Right ventricle myocardium superior (tissue), 1 donor: Measurements from ENCODE around the gene C16orf86. TPM values are rescaled to one million over a fixed set of nuclear protein-coding genes. Genes with fewer than 3 reads are reported as not detected.

ENCODE experiments used
- ATAC-seq: fragments of 200-7000 bp; cut with Tn5 transposase; one replicate; pipeline ENCODE4 v1.9.1; 2020; ENCODE audit warnings: mild to moderate bottlenecking; ENCODE audit not compliant: poor library complexity
- DNase-seq: peaks from one replicate; pipeline ENCODE4 v3.0.0-alpha.2; 2020
- intact Hi-C: fragments of 100-400 bp; cut with DNase I; formaldehyde crosslinking; loops from one replicate; pipeline ENCODE4 v1.11.2; 2022
- long read RNA-seq: library from polyadenylated mRNA; unstranded; transcript quantifications from one replicate; pipeline ENCODE4 v2.0.0, GENCODE V29; 2021
- total RNA-seq: library from RNA; stranded (reverse); fragmentation: NEBNext Ultra II Directional; extraction: Animal tissue kit (Norgen Biotek cat#: 25700); gene quantifications from one replicate; pipeline ENCODE4 v1.2.1, GENCODE V29; 2021
- donor health status: DM: no; HTN: yes; CAD: no; lungs with severe emphysema.

Gene C16orf86, protein sequence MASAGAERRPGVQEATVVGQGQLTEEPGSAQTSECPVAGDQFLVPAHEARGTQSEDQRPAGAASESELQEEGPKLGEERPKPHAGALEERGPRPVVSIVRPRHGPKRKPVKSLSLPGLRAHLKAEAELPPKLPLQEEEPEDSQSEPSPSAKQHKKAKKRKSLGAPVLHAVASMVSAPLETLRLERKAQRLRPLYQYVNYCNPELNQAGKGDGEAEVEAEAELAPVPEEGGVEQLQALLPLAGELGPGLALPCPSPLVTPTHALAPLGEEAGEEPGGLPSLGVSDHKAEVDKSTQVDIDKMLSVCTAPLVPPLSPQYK
- total RNA-seq: 4.3 TPM
- long read RNA-seq, partial matches to known transcripts: 6 of 13 reads
- long read RNA-seq, other reads (novel, unspliced or antisense): 3 of 13 reads

DNA sequence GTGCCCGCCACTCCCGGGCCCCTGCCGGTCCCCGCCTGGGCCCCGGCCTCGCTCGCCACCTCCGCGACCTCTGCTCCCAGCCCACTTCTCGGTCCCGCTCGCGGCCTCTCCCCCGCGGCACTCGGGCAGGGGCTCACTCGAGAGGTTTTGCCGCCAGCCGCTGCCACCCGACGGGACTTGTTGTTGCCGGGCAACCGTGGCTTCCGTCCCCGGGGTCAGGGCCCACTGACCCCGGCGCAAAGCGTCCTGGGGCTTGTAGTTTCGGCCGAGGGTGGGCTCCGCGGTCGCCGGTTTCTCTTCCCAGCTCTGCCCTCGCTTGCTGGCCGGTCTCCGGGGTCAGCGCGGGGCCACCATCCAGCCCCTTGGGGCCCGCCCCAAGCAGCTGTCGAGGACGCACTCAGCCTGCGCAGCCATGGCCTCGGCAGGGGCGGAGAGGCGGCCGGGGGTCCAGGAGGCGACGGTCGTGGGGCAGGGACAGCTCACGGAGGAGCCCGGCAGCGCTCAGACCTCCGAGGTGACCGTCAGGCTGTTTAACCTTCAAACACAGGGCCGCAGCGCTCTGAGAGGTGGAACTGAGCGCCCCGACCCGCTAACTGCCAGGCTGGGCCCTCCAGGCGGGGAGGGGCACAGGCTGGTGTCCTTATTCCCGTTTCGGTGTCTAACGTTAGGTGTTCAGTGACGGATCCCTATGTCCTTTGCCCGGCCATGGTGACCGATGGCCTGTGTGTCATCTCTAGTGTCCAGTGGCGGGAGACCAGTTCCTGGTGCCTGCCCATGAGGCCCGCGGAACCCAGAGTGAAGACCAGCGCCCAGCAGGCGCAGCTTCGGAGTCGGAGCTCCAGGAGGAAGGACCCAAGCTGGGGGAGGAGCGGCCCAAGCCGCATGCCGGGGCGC is at the start of gene C16orf86, which contains the start of gene ENKD1:
Gene C16orf86, plus strand, starts transcription at position 256 of the 894 bp plus-strand sequence. Its CDS starts 157 bp downstream, at position 413.
Gene ENKD1, minus strand, starts transcription at position 192 of the 894 bp plus-strand sequence. CDS start 308 bp downstream, outside the sequence.
- ATAC-seq (peak; percentile 86), DNase-seq (peak; percentile 92)
- intact Hi-C loops: loop anchor here (5.0 kb wide), 1 partner anchor 145 kb away; no protein-coding TSS in a partner anchor

DNA sequence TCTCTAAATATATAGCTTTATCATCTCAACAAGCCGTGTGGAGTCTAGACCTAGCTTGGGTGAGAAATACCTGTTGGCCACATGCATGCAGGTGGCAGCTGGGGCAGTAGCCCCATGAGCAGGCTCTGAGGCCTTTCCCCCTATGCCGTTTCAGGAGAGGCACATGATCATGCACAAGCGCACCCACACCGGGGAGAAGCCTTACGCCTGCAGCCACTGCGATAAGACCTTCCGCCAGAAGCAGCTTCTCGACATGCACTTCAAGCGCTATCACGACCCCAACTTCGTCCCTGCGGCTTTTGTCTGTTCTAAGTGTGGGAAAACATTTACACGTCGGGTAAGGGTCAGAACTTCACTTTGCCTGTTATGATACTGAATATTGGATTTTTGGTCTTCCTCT is 38.4 kb upstream of the C16orf86 start:
- intact Hi-C loops: no loop called here
- DNase-seq (no peak), ATAC-seq (no peak)

DNA sequence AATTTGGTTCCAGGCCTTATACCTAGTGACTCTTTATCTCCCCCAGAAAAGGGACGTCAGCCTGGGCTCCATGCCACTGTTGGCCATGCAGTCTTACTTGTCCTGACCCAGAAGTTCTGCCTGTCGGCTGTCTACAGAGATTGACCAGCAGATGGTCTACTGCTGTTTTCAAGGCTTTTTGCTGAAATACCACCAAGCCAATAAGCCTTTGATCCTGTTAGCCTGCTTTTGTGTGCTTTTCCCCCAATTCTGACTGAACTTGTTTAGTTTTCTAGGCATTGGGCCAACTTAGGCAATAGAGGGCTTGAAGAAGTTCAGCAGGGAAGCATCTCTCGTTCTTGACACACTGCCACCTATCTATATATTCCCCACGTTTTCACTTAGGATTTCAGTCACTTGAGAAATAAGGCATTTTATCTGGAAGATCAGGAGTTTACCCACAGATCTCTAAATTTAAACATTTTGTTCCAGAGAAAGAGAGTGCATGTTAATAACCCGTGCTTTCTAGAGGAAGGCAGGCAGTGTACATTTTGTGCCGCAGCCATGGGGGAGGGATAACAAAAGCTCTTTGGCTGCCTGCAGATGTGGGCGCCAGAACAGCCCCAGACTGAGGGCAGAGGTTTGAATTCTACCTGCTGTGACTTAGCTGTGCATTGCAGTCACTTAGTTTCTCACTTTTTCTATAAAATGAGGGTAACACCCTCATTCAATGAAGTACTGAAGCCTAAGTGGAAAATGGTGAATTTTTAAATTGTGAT is 34.0 kb upstream of the C16orf86 start:
- intact Hi-C loops: loop anchor here (10.0 kb wide), 1 partner anchor 68 kb away; the partner anchor contains the start of gene CTCF
- ATAC-seq (peak; percentile 82), DNase-seq (peak; percentile 69)

DNA sequence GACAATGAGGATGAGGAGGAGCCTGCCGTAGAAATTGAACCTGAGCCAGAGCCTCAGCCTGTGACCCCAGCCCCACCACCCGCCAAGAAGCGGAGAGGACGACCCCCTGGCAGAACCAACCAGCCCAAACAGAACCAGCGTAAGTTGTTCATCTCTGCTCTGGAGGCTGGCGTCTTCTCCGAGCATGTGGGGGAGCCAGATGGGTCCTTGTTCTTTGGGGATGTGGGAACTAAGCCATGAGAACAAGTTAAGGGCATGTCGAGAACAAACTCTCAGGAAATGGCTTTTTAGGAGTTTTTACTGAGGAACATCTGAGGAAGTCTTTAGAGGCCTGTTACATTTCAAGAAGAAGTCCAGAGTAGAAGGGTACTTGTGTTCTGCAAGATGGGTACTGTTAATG is 29.9 kb upstream of the C16orf86 start:
- no peak for ATAC-seq
- no peak for DNase-seq
- intact Hi-C loops: loop anchor here (10.0 kb wide), 1 partner anchor 72 kb away; the partner anchor contains the start of gene CTCF

DNA sequence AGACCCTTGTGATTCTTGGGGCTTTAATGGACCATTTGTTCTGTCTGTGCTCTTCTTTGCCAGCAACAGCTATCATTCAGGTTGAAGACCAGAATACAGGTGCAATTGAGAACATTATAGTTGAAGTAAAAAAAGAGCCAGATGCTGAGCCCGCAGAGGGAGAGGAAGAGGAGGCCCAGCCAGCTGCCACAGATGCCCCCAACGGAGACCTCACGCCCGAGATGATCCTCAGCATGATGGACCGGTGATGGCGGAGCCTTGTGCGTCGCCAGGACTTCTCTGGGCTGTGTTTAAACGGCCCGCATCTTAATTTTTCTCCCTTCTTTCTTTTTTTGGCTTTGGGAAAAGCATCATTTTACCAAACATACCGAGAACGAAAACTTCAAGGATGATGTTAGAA is 29.0 kb upstream of the C16orf86 start:
- intact Hi-C loops: loop anchor here (10.0 kb wide), 1 partner anchor 73 kb away; the partner anchor contains the start of gene CTCF
- DNase-seq (no peak), ATAC-seq (no peak)

DNA sequence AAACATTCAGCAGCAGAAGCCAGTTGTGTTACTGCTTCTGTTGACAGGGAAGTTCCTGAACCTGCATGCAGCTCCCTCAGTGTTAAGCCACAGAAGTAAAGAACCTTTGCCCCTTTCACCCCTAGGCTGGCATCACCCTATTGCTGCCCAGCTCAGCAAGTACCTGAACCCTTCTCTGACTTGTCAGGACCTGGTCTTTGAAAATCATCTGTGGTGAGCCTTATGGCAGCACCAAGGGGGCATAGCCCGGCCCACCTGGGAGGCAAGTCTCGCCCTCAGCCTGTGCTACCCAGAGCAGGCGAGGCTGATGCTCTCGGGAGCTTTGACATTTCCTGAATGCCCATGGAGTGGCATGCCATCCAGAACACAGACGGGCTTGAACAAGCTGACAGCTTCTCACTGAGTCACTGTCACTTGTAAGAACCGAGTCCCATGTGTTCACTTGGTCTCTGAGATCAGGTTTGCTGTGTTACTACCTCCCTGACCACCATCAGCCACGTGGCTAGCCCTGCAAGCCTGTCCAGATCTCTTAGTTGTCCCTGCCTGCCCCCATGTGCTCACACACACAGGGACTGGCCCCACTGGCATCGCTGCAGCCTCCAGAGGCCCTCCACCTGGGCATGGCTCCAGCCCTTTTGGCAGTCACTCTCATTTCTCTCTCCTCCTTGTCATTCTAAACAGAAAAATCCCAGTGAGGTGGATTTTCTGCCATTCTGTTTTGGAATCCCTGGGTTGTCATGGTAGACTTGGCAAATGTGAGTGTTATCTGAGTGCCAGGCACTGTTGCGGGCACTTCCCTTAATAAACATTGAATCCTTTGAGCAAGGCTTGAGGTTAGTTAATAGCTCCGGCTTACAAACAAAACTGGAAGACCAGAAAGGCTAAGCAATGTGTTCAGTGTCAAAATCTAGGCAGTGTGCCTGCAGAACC is 24.6 kb upstream of the C16orf86 start:
- ATAC-seq (peak; percentile 91), DNase-seq (peak; percentile 81)
- intact Hi-C loops: loop anchor here (10.0 kb wide), 1 partner anchor 97 kb away; no protein-coding TSS in a partner anchor

DNA sequence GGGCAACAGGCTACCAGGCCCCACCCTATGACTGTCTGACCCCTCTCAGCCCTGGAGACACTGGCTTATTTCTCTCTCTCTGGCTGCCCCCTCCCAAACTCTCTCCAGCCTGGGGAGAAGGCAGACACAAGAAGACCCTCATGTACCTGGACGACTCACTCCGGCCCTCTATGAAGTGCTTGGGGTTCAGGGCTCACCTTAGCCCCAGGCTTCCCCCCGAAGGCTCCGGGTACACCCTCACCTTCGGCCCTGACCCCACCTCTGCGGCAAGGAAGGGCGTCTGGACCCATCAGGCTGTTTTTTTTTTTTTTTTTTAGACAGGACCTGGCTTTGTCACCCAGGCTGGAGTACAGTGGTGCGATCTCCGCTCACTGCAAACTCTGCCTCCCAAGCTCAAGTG is 22.6 kb upstream of the C16orf86 start:
- ATAC-seq: no peak
- intact Hi-C loops: loop anchor here (10.0 kb wide), 1 partner anchor 99 kb away; no protein-coding TSS in a partner anchor
- no peak for DNase-seq

DNA sequence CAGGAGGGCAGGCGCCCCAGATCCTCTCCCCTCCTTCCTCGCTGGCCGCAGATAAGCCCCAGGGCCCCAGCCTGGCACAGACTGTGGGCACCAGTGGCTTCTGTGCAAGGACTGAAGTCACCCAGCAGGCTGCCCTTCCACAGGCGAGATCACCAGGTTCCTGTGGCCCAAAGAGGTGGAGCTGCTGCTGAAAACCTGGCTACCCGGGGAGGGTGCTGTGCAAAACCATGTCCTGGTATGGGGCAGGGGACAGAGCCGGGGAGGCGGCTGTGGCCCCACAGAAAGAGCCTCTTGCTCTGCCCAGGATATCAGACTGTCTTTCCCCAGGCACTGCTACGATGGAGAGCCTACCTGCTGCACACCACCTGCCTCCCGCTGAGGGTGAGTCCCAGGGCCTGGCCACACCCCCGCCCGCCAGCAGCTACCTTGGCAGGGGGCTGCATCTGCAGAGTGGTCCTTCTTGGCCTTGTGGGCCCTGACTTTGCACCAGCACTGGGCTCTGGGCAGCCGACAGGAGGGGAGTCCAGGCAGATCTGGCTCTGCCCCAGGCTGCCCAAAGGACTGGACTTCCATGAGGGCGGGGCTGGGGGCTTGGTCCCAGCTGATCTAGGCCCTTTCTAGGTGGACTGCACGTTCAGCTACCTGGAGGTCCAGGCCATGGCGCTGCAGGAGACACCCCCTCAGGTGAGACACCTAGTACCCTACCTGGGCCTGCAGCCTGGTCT is 21.1 kb upstream of the C16orf86 start:
- intact Hi-C loops: loop anchor here (10.0 kb wide), 1 partner anchor 101 kb away; no protein-coding TSS in a partner anchor
- DNase-seq (no peak), ATAC-seq (no peak)

DNA sequence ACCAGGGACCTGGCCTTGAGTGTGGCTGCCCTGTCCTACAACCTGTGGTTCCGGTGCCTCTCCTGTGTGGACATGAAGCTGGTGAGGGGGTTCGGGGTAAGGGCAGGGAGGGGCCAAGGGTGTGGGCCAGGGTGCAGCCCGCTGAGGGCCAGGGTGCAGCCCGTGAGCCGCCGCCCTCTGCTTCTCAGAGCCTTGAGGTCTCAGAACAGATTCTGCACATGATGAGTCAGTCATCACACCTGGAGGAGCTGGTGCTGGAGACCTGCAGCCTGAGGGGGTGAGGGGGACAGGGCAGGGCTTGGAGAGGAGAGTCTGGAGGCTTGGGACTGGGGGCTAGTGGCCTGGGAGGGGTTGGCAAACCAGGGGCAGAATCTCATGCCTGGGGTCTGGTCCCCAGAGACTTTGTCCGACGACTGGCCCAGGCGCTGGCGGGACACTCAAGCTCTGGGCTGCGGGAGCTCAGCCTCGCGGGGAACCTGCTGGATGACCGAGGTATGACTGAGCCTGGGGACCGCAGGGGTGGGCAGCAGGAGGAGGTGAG is 19.4 kb upstream of the C16orf86 start:
- intact Hi-C loops: loop anchor here (10.0 kb wide), 1 partner anchor 102 kb away; no protein-coding TSS in a partner anchor
- no peak for DNase-seq
- no peak for ATAC-seq

DNA sequence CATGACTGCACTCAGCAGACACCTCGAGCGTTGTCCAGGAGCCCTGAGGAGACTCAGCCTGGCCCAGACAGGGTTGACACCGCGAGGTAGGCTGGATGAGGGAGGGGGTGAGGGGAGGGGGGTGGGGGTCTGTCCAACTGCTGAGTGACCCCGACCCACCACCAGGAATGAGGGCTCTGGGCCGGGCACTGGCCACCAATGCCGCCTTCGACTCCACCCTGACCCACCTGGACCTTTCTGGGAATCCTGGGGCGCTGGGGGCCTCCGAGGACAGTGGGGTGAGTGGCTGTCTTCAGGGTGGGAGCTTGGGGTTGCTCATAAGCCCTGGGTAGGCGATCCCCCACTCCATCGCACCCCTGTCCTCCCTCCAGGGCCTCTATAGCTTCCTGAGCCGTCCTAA is 18.9 kb upstream of the C16orf86 start:
- DNase-seq (no peak), ATAC-seq (no peak)
- intact Hi-C loops: loop anchor here (10.0 kb wide), 1 partner anchor 103 kb away; no protein-coding TSS in a partner anchor

DNA sequence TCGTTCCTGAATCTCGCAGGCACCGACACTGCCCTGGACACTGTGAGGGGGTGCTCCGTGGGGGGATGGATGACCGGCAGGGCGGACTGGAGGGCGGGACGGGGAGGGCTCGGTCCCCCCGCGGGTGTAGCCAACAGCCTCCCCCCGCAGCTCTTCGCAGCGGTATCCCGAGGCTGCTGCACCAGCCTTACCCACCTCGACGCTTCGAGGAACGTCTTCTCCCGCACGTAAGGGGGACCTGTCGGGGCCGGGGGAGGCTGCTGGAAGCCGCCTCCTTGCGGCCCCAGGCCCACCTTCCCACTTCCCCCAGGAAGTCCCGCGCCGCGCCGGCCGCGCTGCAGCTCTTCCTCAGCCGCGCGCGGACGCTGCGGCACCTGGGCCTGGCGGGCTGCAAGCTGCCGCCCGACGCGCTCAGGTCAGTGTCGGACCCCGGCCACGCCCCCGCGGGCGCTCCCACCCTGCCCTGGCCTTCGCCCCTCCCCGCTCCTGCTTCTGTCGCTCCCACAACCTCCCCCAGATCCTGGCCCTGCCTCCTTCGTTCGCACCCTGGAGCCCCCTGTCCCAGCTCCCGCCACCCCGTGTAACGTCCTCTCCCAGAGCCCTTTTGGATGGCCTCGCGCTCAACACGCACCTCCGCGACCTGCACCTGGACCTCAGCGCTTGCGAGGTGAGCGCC is 18.4 kb upstream of the C16orf86 start:
- intact Hi-C loops: loop anchor here (10.0 kb wide), 1 partner anchor 103 kb away; no protein-coding TSS in a partner anchor
- DNase-seq (no peak), ATAC-seq (no peak)

DNA sequence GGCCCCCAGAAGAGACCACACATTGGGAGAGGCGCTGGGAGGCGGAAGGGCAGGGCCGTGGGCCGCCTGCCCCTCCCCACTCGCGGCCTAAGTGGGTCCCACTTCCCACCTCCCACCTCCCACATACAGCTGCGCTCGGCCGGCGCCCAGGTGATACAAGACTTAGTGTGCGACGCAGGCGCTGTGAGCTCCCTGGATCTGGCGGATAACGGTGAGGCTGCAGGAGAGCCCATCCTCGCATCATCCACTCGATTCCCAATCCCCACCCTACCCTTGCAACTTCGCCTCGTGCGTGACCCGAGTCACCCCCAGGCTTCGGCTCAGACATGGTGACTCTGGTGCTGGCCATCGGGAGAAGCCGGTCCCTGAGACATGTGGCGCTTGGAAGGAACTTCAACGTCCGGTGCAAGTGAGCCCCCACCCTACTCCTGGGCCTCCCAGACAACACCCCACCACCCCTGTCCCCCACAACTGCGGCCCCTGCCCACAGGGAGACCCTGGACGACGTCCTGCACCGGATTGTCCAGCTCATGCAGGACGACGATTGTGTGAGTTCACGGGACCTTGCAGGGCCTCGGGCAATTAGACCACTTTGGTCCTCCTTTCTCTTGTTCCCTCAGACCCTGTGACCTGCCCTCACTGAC is 17.7 kb upstream of the C16orf86 start:
- DNase-seq (no peak), ATAC-seq (no peak)
- intact Hi-C loops: loop anchor here (10.0 kb wide), 1 partner anchor 104 kb away; no protein-coding TSS in a partner anchor

DNA sequence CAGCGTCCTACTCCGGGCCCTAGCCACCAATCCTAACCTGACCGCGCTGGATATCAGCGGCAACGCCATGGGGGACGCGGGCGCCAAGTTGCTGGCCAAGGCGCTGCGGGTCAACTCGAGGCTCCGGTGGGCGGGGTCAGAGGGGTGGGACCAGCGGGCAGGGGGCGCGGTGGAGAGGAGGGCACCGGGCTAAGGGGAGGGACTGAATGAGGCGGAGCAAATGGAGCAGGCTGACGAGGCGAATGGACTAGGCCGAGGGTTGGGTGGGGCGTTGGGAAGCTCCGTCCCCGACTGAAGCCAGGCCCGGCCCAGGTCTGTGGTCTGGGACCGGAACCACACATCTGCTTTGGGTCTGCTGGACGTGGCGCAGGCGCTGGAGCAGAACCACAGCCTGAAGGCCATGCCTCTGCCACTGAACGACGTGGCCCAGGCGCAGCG is 17.1 kb upstream of the C16orf86 start:
- ATAC-seq: peak; percentile 16
- intact Hi-C loops: loop anchor here (10.0 kb wide), 1 partner anchor 105 kb away; no protein-coding TSS in a partner anchor
- no peak for DNase-seq

DNA sequence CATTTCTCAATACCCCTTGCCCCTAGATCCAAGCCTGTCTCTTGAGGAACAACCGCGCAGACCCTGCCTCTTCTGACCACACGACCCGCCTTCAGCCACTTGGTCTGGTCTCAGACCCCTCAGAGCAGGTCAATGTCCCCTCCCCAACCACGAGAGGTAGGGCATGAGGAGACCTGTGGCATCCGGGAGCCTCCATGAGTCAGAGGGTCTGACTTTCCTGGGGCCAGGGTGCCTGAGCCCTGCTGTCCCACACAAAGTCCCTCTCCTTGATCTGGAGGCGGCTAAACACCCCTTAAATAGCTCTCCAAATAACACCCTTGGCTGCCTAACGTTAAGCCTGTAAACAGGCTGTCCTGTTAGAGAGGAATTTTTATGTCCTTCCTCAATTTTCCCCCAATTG is 16.6 kb upstream of the C16orf86 start:
- intact Hi-C loops: no loop called here
- DNase-seq (no peak), ATAC-seq (no peak)

DNA sequence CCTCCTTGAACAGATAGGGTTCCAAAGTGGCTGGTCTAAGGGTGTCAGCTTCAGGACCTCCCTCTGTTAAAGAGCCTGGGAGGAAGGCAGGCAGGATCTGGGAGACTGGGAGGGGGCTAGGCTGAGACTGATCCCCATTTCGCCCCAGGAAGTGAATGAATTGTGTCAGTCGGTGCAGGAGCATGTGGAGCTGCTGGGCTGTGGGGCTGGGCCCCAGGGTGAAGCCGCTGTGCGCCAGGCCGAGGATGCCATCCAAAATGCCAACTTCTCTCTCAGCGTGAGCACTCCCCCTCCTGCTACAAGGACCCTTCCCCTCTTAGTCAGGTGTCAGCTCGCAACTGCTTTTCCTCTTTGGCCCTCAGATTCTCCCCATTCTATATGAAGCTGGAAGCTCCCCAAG is 15.6 kb upstream of the C16orf86 start:
- DNase-seq (no peak), ATAC-seq (no peak)
- intact Hi-C loops: no loop called here
